Panc1 (cell line): Measurements from ENCODE around the gene APOA5.

ENCODE experiments used
- POLR2AphosphoS5 ChIP-seq: IDR thresholded peaks from 2 replicates; pipeline ENCODE4 v1.6.1; 2012; ENCODE audit warnings: mild to moderate bottlenecking, low read depth, low read length, moderate library complexity
- SIN3A ChIP-seq: IDR thresholded peaks from 2 replicates; pipeline ENCODE4 v1.6.1; 2012; ENCODE audit warnings: low read depth, mild to moderate bottlenecking, low read length, moderate library complexity, borderline replicate concordance; ENCODE audit not compliant: insufficient read depth
- TF ChIP-seq, protein P1 (sequence below): fragments of 450-650 bp; IDR thresholded peaks from 2 replicates; pipeline ENCODE4 v1.5.1; 2017; ENCODE audit warnings: mild to moderate bottlenecking
- TF ChIP-seq, protein P2 (sequence below), 2 experiments: IDR thresholded peaks; 2 replicates each; pipeline ENCODE4 v1.6.1; 2011 to 2012; ENCODE audit warnings: low read depth in 2 of 2, control low read depth in 1 of 2, low read length in 1 of 2, mild to moderate bottlenecking in 1 of 2, moderate library complexity in 1 of 2; ENCODE audit not compliant: insufficient read depth in 1 of 2

DNA sequence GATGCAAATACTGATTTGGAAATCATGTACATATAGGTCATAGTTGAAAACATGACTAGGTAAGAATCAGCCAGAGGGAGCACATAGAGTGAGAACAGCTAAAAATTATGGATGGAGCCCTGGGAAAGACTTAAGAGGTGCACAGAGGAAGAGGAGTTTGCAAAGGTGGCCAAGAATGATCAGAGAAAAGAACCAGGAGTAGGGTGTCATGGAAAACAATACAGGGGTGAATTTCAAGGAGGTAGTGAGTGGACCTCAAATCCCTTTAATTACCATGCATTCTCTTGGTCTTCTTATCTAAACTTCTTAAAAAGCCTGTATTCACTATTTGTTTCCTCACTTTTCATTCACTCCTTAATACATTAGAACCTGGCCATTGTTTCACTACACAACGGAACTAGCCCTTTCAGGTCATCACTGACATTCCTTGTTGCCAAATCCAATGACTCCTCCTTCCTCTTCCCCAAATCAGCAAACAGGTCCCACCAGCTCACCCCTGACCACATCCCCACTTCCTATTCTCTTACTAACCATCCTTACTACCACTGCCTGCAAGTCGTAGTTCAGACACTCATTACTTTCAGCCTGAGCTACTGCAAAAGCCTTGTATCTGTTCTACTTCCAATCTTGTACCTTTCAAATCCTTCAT lies 41.5 kb downstream of the APOA5 start:
- TF ChIP-seq, protein P1, sequence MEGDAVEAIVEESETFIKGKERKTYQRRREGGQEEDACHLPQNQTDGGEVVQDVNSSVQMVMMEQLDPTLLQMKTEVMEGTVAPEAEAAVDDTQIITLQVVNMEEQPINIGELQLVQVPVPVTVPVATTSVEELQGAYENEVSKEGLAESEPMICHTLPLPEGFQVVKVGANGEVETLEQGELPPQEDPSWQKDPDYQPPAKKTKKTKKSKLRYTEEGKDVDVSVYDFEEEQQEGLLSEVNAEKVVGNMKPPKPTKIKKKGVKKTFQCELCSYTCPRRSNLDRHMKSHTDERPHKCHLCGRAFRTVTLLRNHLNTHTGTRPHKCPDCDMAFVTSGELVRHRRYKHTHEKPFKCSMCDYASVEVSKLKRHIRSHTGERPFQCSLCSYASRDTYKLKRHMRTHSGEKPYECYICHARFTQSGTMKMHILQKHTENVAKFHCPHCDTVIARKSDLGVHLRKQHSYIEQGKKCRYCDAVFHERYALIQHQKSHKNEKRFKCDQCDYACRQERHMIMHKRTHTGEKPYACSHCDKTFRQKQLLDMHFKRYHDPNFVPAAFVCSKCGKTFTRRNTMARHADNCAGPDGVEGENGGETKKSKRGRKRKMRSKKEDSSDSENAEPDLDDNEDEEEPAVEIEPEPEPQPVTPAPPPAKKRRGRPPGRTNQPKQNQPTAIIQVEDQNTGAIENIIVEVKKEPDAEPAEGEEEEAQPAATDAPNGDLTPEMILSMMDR, result no peak
- TF ChIP-seq POLR2AphosphoS5 (no peak), SIN3A (no peak)
- TF ChIP-seq, protein P2, sequence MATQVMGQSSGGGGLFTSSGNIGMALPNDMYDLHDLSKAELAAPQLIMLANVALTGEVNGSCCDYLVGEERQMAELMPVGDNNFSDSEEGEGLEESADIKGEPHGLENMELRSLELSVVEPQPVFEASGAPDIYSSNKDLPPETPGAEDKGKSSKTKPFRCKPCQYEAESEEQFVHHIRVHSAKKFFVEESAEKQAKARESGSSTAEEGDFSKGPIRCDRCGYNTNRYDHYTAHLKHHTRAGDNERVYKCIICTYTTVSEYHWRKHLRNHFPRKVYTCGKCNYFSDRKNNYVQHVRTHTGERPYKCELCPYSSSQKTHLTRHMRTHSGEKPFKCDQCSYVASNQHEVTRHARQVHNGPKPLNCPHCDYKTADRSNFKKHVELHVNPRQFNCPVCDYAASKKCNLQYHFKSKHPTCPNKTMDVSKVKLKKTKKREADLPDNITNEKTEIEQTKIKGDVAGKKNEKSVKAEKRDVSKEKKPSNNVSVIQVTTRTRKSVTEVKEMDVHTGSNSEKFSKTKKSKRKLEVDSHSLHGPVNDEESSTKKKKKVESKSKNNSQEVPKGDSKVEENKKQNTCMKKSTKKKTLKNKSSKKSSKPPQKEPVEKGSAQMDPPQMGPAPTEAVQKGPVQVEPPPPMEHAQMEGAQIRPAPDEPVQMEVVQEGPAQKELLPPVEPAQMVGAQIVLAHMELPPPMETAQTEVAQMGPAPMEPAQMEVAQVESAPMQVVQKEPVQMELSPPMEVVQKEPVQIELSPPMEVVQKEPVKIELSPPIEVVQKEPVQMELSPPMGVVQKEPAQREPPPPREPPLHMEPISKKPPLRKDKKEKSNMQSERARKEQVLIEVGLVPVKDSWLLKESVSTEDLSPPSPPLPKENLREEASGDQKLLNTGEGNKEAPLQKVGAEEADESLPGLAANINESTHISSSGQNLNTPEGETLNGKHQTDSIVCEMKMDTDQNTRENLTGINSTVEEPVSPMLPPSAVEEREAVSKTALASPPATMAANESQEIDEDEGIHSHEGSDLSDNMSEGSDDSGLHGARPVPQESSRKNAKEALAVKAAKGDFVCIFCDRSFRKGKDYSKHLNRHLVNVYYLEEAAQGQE (IDR thresholded peaks at IDR 0.05; ENCODE audit: insufficient read depth in 1 of 2, low read depth in 2 of 2, low read length in 1 of 2), result no peak
